Measurements from ENCODE around the gene ZNF142.

Gene ZNF142

DNA sequence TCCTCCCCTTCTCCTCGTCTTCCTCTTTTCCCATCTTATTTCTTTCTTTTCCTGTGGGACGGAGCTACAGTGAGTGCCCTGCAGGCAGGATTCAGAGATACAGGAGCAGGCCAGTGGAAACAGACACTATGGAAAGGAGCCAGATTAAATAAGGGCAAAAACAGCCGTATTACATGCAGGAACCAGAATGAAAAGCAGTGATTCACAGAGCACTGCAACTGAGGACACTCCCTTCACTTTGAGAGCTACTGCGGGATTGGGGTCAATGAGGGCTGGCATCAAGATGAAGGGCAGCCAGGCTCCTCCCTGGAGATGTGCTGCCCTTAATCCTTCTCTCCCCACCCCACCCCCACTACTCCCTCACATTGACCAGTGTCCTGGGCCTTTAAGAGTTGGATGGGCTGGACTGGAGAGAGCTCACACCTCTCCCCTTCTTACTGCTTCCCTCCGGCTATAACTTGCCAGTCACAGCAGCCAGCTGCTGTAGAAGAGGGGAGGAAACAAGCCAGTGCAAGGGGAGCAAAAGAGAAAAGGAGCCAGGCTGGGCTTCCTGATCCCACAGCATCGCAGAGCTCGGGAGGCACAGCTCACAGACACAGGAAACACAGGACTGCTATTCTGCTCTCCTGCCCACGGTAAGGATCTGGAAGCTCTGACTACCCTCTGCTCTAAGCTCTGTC is 51.8 kb downstream of the ZNF142 start, which contains the start of gene PLCD4:
Gene PLCD4, plus strand, starts transcription at position 464 of the 680 bp plus-strand sequence. CDS start 7,841 bp downstream, outside the sequence.
- TF ChIP-seq SIN3A (IDR thresholded peaks at IDR 0.05; ENCODE audit: borderline replicate concordance, insufficient read depth, low read length) (0 out of 2 replicates have a peak, but pooled peaks have one; percentile 62), TAF1 (IDR thresholded peaks at IDR 0.05; ENCODE audit: borderline replicate concordance, insufficient read depth, low read length) (peak; percentile 73; the same call in 1 of the 2 replicates), FOXP2 (optimal IDR thresholded peaks at IDR 0.05; ENCODE audit: borderline replicate concordance, extremely low read depth, extremely low read length, insufficient read depth) (no peak), POLR2AphosphoS5 (IDR thresholded peaks at IDR 0.05; ENCODE audit: low read depth, low read length) (peak; percentile 87)
- TF ChIP-seq, protein P1, sequence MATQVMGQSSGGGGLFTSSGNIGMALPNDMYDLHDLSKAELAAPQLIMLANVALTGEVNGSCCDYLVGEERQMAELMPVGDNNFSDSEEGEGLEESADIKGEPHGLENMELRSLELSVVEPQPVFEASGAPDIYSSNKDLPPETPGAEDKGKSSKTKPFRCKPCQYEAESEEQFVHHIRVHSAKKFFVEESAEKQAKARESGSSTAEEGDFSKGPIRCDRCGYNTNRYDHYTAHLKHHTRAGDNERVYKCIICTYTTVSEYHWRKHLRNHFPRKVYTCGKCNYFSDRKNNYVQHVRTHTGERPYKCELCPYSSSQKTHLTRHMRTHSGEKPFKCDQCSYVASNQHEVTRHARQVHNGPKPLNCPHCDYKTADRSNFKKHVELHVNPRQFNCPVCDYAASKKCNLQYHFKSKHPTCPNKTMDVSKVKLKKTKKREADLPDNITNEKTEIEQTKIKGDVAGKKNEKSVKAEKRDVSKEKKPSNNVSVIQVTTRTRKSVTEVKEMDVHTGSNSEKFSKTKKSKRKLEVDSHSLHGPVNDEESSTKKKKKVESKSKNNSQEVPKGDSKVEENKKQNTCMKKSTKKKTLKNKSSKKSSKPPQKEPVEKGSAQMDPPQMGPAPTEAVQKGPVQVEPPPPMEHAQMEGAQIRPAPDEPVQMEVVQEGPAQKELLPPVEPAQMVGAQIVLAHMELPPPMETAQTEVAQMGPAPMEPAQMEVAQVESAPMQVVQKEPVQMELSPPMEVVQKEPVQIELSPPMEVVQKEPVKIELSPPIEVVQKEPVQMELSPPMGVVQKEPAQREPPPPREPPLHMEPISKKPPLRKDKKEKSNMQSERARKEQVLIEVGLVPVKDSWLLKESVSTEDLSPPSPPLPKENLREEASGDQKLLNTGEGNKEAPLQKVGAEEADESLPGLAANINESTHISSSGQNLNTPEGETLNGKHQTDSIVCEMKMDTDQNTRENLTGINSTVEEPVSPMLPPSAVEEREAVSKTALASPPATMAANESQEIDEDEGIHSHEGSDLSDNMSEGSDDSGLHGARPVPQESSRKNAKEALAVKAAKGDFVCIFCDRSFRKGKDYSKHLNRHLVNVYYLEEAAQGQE (IDR thresholded peaks at IDR 0.05; ENCODE audit: insufficient read depth in 1 of 2, low read depth in 2 of 2, low read length in 2 of 2), result 0 out of 4 replicates have a peak, but pooled peaks of 1 of the 2 experiments have one; percentile 17

DNA sequence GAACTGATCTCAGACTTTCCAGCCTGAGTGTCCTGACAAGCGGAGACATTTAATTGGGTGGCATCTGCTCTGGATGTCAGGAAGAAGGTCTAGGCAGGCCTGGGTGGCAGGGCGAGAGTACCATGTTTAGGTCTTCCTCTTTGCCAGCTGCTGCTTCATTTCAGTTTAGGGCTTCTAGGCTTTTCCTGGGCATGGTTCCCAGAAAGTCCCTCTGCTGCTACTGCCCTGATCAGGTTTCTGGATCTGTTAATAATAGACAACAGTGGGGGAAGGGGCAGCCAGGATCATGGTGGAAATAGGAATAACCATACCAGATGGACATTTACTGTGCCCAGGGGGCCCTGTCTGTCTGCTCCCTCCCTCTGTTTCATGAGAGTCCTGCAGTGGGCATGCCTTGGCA is 54.0 kb downstream of the ZNF142 start:
- TF ChIP-seq POLR2AphosphoS5 (IDR thresholded peaks at IDR 0.05; ENCODE audit: low read depth, low read length) (no peak), TAF1 (IDR thresholded peaks at IDR 0.05; ENCODE audit: borderline replicate concordance, insufficient read depth, low read length) (no peak), SIN3A (IDR thresholded peaks at IDR 0.05; ENCODE audit: borderline replicate concordance, insufficient read depth, low read length) (no peak), FOXP2 (optimal IDR thresholded peaks at IDR 0.05; ENCODE audit: borderline replicate concordance, extremely low read depth, extremely low read length, insufficient read depth) (no peak)
- TF ChIP-seq, protein P1 (IDR thresholded peaks at IDR 0.05; ENCODE audit: insufficient read depth in 1 of 2, low read depth in 2 of 2, low read length in 2 of 2), result no peak

Measured in PFSK-1 (cell line).